Measurements from ENCODE around the gene ETV1.

GRCh38 chr7:13882051-13882450, 107.4 kb downstream of the ETV1 start:
- TF ChIP-seq CTCF (IDR thresholded peaks at IDR 0.05), result no peak
- TF ChIP-seq POLR2A (IDR thresholded peaks at IDR 0.05), result no peak

Data from lower leg skin (tissue), 3 donors.